CD8-positive, alpha-beta memory T cell (primary cell): Measurements from ENCODE around the gene SLC1A7. TPM values are rescaled to one million over a fixed set of nuclear protein-coding genes. Genes with fewer than 3 reads are reported as not detected.

Experiments used
- CTCF ChIA-PET: fragments of 350-600 bp; sonication (Branson Sonifier 250); formaldehyde crosslinking; loops from one replicate; lab custom pipeline; 2021; ENCODE audit warnings: antibody characterized with exemption; lab: Charles Lee
- POLR2A ChIA-PET: fragments of 350-600 bp; sonication (Branson Sonifier 250); formaldehyde crosslinking; loops from one replicate; lab custom pipeline; 2021; ENCODE audit warnings: antibody characterized with exemption; lab: Charles Lee
- DNase-seq, 5 donors: peaks; one replicate each; pipeline versions ENCODE4 v3.0.0 to v3.0.0-alpha.2; 2020 to 2022; ENCODE audit warnings: mixed read lengths in 1 of 5
- H3K27ac ChIP-seq: one replicate; pipeline ENCODE4 v1.7.0; 2013; ENCODE audit warnings: low read depth, mild to moderate bottlenecking, low read length, moderate library complexity
- H3K27me3 ChIP-seq: 2 replicates; pipeline ENCODE4 v1.7.0; 2013; ENCODE audit warnings: low read length, mild to moderate bottlenecking; ENCODE audit not compliant: insufficient read depth, poor library complexity, severe bottlenecking
- H3K36me3 ChIP-seq: 2 replicates; pipeline ENCODE4 v1.7.0; 2013; ENCODE audit warnings: mild to moderate bottlenecking, low read length, moderate library complexity; ENCODE audit not compliant: insufficient read depth
- H3K4me1 ChIP-seq: 2 replicates; pipeline ENCODE4 v1.7.0; 2013; ENCODE audit warnings: mild to moderate bottlenecking, low read length, moderate library complexity; ENCODE audit not compliant: insufficient read depth
- H3K4me3 ChIP-seq: 2 replicates; pipeline ENCODE4 v1.7.0; 2013; ENCODE audit warnings: mild to moderate bottlenecking, low read length
- H3K9me3 ChIP-seq: 2 replicates; pipeline ENCODE4 v1.7.0; 2013; ENCODE audit warnings: mild to moderate bottlenecking, low read length
- H3K27ac Mint-ChIP-seq, 8 donors: one replicate each; pipeline ENCODE4 v1.8.0; 2020 to 2021; ENCODE audit warnings: mixed read lengths in 8 of 8, mild to moderate bottlenecking in 6 of 8, inconsistent platforms in 3 of 8, moderate library complexity in 3 of 8
- H3K27me3 Mint-ChIP-seq, 2 donors: one replicate each; pipeline ENCODE4 v1.8.0; 2020 to 2021; ENCODE audit warnings: mixed read lengths in 2 of 2, mild to moderate bottlenecking in 1 of 2, moderate library complexity in 1 of 2
- H3K36me3 Mint-ChIP-seq, 3 donors: one replicate each; pipeline ENCODE4 v1.8.0; 2020 to 2021; ENCODE audit warnings: mixed read lengths in 3 of 3, inconsistent platforms in 1 of 3, mild to moderate bottlenecking in 1 of 3
- H3K4me1 Mint-ChIP-seq, 3 donors: one replicate each; pipeline ENCODE4 v1.8.0; 2020 to 2021; ENCODE audit warnings: mixed read lengths in 3 of 3, inconsistent platforms in 1 of 3, mild to moderate bottlenecking in 1 of 3
- H3K4me3 Mint-ChIP-seq, 7 donors: one replicate each; pipeline ENCODE4 v1.8.0; 2020 to 2021; ENCODE audit warnings: mixed read lengths in 7 of 7, mild to moderate bottlenecking in 6 of 7, moderate library complexity in 4 of 7, inconsistent platforms in 2 of 7
- H3K9me3 Mint-ChIP-seq, 5 donors: one replicate each; pipeline ENCODE4 v1.8.0; 2020 to 2022; ENCODE audit warnings: mixed read lengths in 5 of 5, mild to moderate bottlenecking in 3 of 5, moderate library complexity in 2 of 5, inconsistent platforms in 1 of 5
- polyA plus RNA-seq: library from polyadenylated mRNA; unstranded; fragments of 300-500 nt; fragmentation: Illumina TruSeq; gene quantifications from one replicate; pipeline ENCODE4 v1.2.3, GENCODE V29; 2021
- total RNA-seq, 2 experiments: library from RNA; stranded (reverse); gene quantifications; one replicate each; pipeline ENCODE4 v1.2.3, GENCODE V29; 2021

The SLC1A7 gene
- total and polyA plus RNA-seq, 3 experiments from 2014 or later: 0.08 TPM; not detected in 2

- no peaks in the 10 kb centered on the region for H3K36me3 ChIP-seq
- no peak overlapping the region for H3K27ac ChIP-seq
- DNase-seq: no peak
- H3K9me3 Mint-ChIP-seq: no peaks in the 10 kb centered on the region
- no peaks in the 10 kb centered on the region for H3K9me3 ChIP-seq
- H3K4me1 Mint-ChIP-seq: peaks cover 6 to 11% (median 7%) of the 10 kb centered on the region in 3 donors
- peaks cover 5% of the 10 kb centered on the region for H3K4me1 ChIP-seq
- no peak overlapping the region for H3K4me3 ChIP-seq
- H3K36me3 Mint-ChIP-seq: no peaks in the 10 kb centered on the region
- H3K27me3 Mint-ChIP-seq: peaks cover 32 to 41% of the 10 kb centered on the region in 2 donors
- CTCF ChIA-PET: interaction anchor here (0.9 kb wide), 1 partner anchor 9 kb away, joined by 3 read pairs; no protein-coding TSS in a partner anchor
- no peak overlapping the region for H3K27ac Mint-ChIP-seq
- POLR2A ChIA-PET: no interaction called here
- H3K4me3 Mint-ChIP-seq: no peak overlapping the region
- H3K27me3 ChIP-seq: peaks cover 33% of the 10 kb centered on the region
These were observed 77.0 kb downstream of the SLC1A7 start for GRCh38 chr1:53065391-53065790.

GRCh38 chr1:53063744-53064515 lies 78.5 kb downstream of the SLC1A7 start:
- no peaks in the 10 kb centered on the region for H3K36me3 ChIP-seq
- Mint-ChIP-seq H3K36me3 (peaks cover 0 to 1% (median 0%) of the 10 kb centered on the region in 3 donors), H3K27ac (no peak overlapping the region), H3K27me3 (peaks cover 32 to 43% of the 10 kb centered on the region in 2 donors), H3K4me1 (peaks cover 6 to 11% (median 7%) of the 10 kb centered on the region in 3 donors), H3K9me3 (no peaks in the 10 kb centered on the region), H3K4me3 (peak overlapping the region in 6 of 7 donors; percentile 13 to 80 (median 46))
- H3K27ac ChIP-seq: no peak overlapping the region
- no peak overlapping the region for H3K4me3 ChIP-seq
- peaks cover 35% of the 10 kb centered on the region for H3K27me3 ChIP-seq
- peaks cover 5% of the 10 kb centered on the region for H3K4me1 ChIP-seq
- no peak for DNase-seq
- no peaks in the 10 kb centered on the region for H3K9me3 ChIP-seq
- ChIA-PET POLR2A (no interaction called here), CTCF (interaction anchor here (0.6 to 0.9 kb wide), 2 partner anchors 11 to 37 kb away, joined by 3 read pairs; no protein-coding TSS in a partner anchor)

GRCh38 chr1:53062708-53063591 lies 79.5 kb downstream of the SLC1A7 start:
- DNase-seq: no peak
- Histone ChIP-seq H3K27me3 (peaks cover 35% of the 10 kb centered on the region), H3K4me3 (no peak overlapping the region), H3K4me1 (peaks cover 5% of the 10 kb centered on the region), H3K36me3 (no peaks in the 10 kb centered on the region), H3K9me3 (no peaks in the 10 kb centered on the region), H3K27ac (no peak overlapping the region)
- Mint-ChIP-seq H3K4me1 (peaks cover 6 to 11% (median 7%) of the 10 kb centered on the region in 3 donors), H3K36me3 (peaks cover 0 to 1% (median 0%) of the 10 kb centered on the region in 3 donors), H3K4me3 (peak overlapping the region in 6 of 7 donors; percentile 43 to 80 (median 56)), H3K27ac (no peak overlapping the region), H3K9me3 (no peaks in the 10 kb centered on the region), H3K27me3 (peaks cover 32 to 43% of the 10 kb centered on the region in 2 donors)
- ChIA-PET POLR2A (no interaction called here), CTCF (interaction anchor here (0.6 kb wide), 1 partner anchor 36 kb away, joined by 3 read pairs; no protein-coding TSS in a partner anchor)

- H3K36me3 Mint-ChIP-seq: peaks cover 0 to 4% (median 0%) of the 10 kb centered on the region in 3 donors
- no peaks in the 10 kb centered on the region for H3K9me3 Mint-ChIP-seq
- Histone ChIP-seq H3K27ac (no peak within 1 kb of the TSS), H3K4me1 (peaks cover 5% of the 10 kb centered on the region), H3K27me3 (peaks cover 35% of the 10 kb centered on the region), H3K4me3 (no peak within 1 kb of the TSS), H3K36me3 (no peaks in the 10 kb centered on the region), H3K9me3 (no peaks in the 10 kb centered on the region)
- POLR2A ChIA-PET: no interaction called here
- CTCF ChIA-PET: interaction anchor here (1.3 kb wide), 1 partner anchor 46 kb away, joined by 3 read pairs; no protein-coding TSS in a partner anchor
- no peak within 1 kb of the TSS for H3K27ac Mint-ChIP-seq
- peaks cover 32 to 43% of the 10 kb centered on the region in 2 donors for H3K27me3 Mint-ChIP-seq
- DNase-seq: no peak
- H3K4me3 Mint-ChIP-seq: peak within 1 kb of the TSS in 6 of 7 donors; percentile 50 to 90 (median 66)
- peaks cover 6 to 11% (median 7%) of the 10 kb centered on the region in 3 donors for H3K4me1 Mint-ChIP-seq
These were observed 80.4 kb downstream of the SLC1A7 start, which contains the start of gene PODN for GRCh38 chr1:53061859-53062707. Gene PODN (plus strand): TSS chr1:53062213. CDS start chr1:53069856, 7,643 bp downstream.

GRCh38 chr1:53061123-53061858 lies 81.1 kb downstream of the SLC1A7 start:
- no peak for DNase-seq
- Mint-ChIP-seq H3K9me3 (no peaks in the 10 kb centered on the region), H3K27ac (no peak overlapping the region), H3K4me3 (peak overlapping the region in 5 of 7 donors; percentile 43 to 90 (median 58)), H3K4me1 (peaks cover 6 to 11% (median 7%) of the 10 kb centered on the region in 3 donors), H3K36me3 (peaks cover 0 to 4% (median 0%) of the 10 kb centered on the region in 3 donors), H3K27me3 (peaks cover 29 to 41% of the 10 kb centered on the region in 2 donors)
- ChIA-PET CTCF (interaction anchor here (1.3 kb wide), 1 partner anchor 46 kb away, joined by 3 read pairs; no protein-coding TSS in a partner anchor), POLR2A (no interaction called here)
- peaks cover 5% of the 10 kb centered on the region for H3K4me1 ChIP-seq
- H3K27ac ChIP-seq: no peak overlapping the region
- no peaks in the 10 kb centered on the region for H3K9me3 ChIP-seq
- no peaks in the 10 kb centered on the region for H3K36me3 ChIP-seq
- no peak overlapping the region for H3K4me3 ChIP-seq
- peaks cover 35% of the 10 kb centered on the region for H3K27me3 ChIP-seq

- peaks cover 0 to 4% (median 0%) of the 10 kb centered on the region in 3 donors for H3K36me3 Mint-ChIP-seq
- Histone ChIP-seq H3K36me3 (no peaks in the 10 kb centered on the region), H3K27me3 (peaks cover 35% of the 10 kb centered on the region), H3K9me3 (no peaks in the 10 kb centered on the region), H3K27ac (no peak overlapping the region), H3K4me3 (no peak overlapping the region), H3K4me1 (peaks cover 5% of the 10 kb centered on the region)
- H3K27me3 Mint-ChIP-seq: peaks cover 27 to 38% of the 10 kb centered on the region in 2 donors
- CTCF ChIA-PET: no interaction called here
- H3K9me3 Mint-ChIP-seq: no peaks in the 10 kb centered on the region
- peaks cover 6 to 11% (median 7%) of the 10 kb centered on the region in 3 donors for H3K4me1 Mint-ChIP-seq
- no peak for DNase-seq
- peak overlapping the region in 2 of 7 donors; percentile 44 to 51 for H3K4me3 Mint-ChIP-seq
- POLR2A ChIA-PET: no interaction called here
- H3K27ac Mint-ChIP-seq: no peak overlapping the region
These were observed 81.9 kb downstream of the SLC1A7 start for GRCh38 chr1:53060579-53060978.
